ENCODE measurements around the gene GSTM2. TPM values are rescaled to one million over a fixed set of nuclear protein-coding genes. Genes with fewer than 3 reads are reported as not detected.

The GSTM2 gene
- total RNA-seq, 1 donor from 2014 or later: 76.9 TPM

DNA sequence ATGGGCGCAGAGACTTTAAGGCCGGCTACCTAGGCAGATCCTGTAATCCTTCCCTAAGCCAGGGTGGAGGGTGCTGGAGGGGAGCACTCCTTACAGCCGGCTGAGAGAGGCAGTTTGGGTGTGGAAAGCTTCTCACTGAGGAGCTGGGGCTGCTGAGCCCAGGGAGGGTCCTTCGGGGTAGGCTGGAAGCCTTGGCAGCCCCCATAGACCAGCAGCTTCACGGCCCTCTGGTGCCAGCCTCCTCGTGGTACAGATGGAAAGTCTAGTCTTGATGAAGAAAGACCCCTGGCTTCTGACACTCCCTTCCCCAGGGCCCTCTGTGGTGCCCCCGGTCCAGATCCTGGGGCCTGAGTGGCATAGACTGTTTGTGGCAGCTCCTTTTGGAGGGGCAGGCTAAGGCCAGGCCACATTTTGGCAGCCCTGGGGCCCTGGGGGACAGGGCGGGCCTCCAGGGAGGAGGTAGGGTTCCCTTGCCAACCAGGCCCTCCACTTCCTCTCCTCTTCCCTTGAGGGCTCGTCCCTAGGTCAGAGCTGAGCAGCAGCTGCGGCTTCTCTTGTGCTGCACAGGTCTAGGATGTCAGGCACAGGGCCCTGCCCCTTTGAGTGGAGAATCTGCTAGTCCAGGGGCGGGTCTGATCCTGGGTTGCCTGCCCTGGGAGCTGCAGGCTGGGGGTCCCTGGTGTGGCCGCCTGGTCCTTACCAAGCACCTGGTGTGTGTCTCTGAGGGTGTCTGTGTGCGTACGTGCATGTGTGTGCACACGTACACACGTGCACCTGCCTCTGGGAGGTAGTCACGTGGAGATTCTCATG lies 43.5 kb upstream of the GSTM2 start:
- H3K27ac Mint-ChIP-seq: no peak overlapping the region
- no peaks in the 10 kb centered on the region for H3K9me3 Mint-ChIP-seq (ENCODE audit: low read depth)
- no peak overlapping the region for H3K4me3 Mint-ChIP-seq (ENCODE audit: low read depth)
- no peaks in the 10 kb centered on the region for H3K27me3 Mint-ChIP-seq
- peaks cover 4% of the 10 kb centered on the region for H3K36me3 Mint-ChIP-seq (ENCODE audit: insufficient read depth)
- TF ChIP-seq, protein P1, sequence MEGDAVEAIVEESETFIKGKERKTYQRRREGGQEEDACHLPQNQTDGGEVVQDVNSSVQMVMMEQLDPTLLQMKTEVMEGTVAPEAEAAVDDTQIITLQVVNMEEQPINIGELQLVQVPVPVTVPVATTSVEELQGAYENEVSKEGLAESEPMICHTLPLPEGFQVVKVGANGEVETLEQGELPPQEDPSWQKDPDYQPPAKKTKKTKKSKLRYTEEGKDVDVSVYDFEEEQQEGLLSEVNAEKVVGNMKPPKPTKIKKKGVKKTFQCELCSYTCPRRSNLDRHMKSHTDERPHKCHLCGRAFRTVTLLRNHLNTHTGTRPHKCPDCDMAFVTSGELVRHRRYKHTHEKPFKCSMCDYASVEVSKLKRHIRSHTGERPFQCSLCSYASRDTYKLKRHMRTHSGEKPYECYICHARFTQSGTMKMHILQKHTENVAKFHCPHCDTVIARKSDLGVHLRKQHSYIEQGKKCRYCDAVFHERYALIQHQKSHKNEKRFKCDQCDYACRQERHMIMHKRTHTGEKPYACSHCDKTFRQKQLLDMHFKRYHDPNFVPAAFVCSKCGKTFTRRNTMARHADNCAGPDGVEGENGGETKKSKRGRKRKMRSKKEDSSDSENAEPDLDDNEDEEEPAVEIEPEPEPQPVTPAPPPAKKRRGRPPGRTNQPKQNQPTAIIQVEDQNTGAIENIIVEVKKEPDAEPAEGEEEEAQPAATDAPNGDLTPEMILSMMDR (IDR thresholded peaks at IDR 0.05; ENCODE audit: unreplicated experiment): no peak
- DNase-seq (ENCODE audit: low spot score, unreplicated experiment): no peak
- H3K4me1 Mint-ChIP-seq (ENCODE audit: low read depth): peaks cover 15% of the 10 kb centered on the region

DNA sequence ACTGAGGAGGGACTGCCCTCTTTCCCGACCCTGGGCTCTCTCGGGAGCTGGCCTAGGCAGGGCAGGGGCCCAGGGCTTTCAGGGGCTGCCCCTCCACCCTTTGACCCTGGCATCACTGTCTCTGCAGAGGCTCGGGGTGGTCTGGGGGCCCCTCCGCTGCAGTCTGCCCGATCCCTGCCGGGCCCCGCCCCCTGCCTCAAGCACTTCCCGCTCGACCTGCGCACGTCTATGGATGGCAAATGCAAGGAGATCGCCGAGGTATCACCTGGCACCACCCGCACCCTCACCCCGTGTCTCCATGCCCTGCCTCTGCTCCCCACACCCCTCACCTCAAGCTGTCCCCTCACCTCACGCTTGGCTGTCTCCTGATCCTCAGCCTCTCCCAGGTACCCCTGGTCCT lies 42.7 kb upstream of the GSTM2 start:
- Mint-ChIP-seq H3K4me1 (ENCODE audit: low read depth) (peaks cover 10% of the 10 kb centered on the region), H3K27ac (no peak overlapping the region), H3K9me3 (ENCODE audit: low read depth) (no peaks in the 10 kb centered on the region), H3K27me3 (no peaks in the 10 kb centered on the region), H3K4me3 (ENCODE audit: low read depth) (no peak overlapping the region), H3K36me3 (ENCODE audit: insufficient read depth) (peaks cover 4% of the 10 kb centered on the region)
- TF ChIP-seq, protein P1 (IDR thresholded peaks at IDR 0.05; ENCODE audit: unreplicated experiment): no peak
- no peak for DNase-seq (ENCODE audit: low spot score, unreplicated experiment)

GRCh38 chr1:109625601-109626560 lies 42.0 kb upstream of the GSTM2 start:
- DNase-seq (ENCODE audit: low spot score, unreplicated experiment): no peak
- Mint-ChIP-seq H3K4me3 (ENCODE audit: low read depth) (no peak overlapping the region), H3K27me3 (no peaks in the 10 kb centered on the region), H3K27ac (no peak overlapping the region), H3K36me3 (ENCODE audit: insufficient read depth) (peaks cover 4% of the 10 kb centered on the region), H3K9me3 (ENCODE audit: low read depth) (no peaks in the 10 kb centered on the region), H3K4me1 (ENCODE audit: low read depth) (peaks cover 6% of the 10 kb centered on the region)
- TF ChIP-seq, protein P1 (IDR thresholded peaks at IDR 0.05; ENCODE audit: unreplicated experiment): no peak

DNA sequence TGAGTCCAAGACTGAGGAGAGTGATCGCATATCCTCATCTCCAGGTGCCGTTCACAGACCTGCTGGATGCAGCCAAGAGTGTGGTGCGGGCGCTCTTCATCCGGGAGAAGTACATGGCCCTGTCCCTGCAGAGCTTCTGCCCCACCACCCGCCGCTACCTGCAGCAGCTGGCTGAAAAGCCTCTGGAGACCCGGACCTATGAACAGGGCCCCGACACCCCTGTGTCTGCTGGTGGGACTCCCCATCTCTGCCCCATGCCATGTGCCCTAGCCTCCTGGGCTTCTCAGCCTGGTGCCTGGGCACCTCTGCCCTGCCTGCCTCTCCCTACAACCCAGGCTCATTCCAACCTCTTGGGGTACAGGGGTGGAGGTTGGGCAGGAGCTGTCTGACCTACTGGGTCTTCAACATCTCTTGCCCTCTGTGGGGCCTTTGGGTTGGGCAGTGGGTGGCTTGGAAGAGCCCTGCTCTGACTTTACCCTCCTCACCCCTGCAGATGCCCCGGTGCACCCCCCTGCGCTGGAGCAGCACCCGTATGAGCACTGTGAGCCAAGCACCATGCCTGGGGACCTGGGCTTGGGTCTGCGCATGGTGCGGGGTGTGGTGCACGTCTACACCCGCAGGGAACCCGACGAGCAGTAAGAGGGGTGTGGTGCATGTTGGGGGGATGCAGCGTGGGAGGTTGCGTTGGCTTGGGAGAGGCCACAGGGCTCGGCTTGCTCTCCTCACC lies 41.0 kb upstream of the GSTM2 start:
- Mint-ChIP-seq H3K27ac (no peak overlapping the region), H3K4me3 (ENCODE audit: low read depth) (no peak overlapping the region), H3K36me3 (ENCODE audit: insufficient read depth) (peaks cover 7% of the 10 kb centered on the region), H3K9me3 (ENCODE audit: low read depth) (no peaks in the 10 kb centered on the region), H3K4me1 (ENCODE audit: low read depth) (peaks cover 2% of the 10 kb centered on the region), H3K27me3 (no peaks in the 10 kb centered on the region)
- DNase-seq (ENCODE audit: low spot score, unreplicated experiment): no peak
- TF ChIP-seq, protein P1 (IDR thresholded peaks at IDR 0.05; ENCODE audit: unreplicated experiment): no peak
